Measurements from ENCODE around the gene TSPAN11.

GRCh38 chr12:30923057-30923456 is 3.5 kb upstream of the TSPAN11 start:
- TF ChIP-seq YY1 (IDR thresholded peaks at IDR 0.05; ENCODE audit: insufficient read depth, insufficient read length), result no peak
- no peak for TF ChIP-seq SUZ12 (IDR thresholded peaks at IDR 0.05; ENCODE audit: extremely low read depth, insufficient read depth, insufficient read length)

Data from NT2/D1 (cell line).